NT2/D1 (cell line): Measurements from ENCODE around the gene OR13G1.

Source experiments
- SUZ12 ChIP-seq: IDR thresholded peaks from 2 replicates; pipeline ENCODE4 v1.6.1; 2011; ENCODE audit not compliant: insufficient read length, insufficient read depth; ENCODE audit errors: extremely low read depth
- YY1 ChIP-seq: IDR thresholded peaks from 2 replicates; pipeline ENCODE4 v1.6.1; 2011; ENCODE audit not compliant: insufficient read length, insufficient read depth
- ZNF274 ChIP-seq: IDR thresholded peaks from 2 replicates; pipeline ENCODE4 v1.6.1; 2011; ENCODE audit warnings: mild to moderate bottlenecking, low read depth, low read length

GRCh38 chr1:247721222-247721621 is 41.7 kb upstream of the OR13G1 start:
- TF ChIP-seq ZNF274 (no peak), YY1 (no peak), SUZ12 (no peak)
